Mesothelial cell of epicardium (in vitro differentiated cells): ENCODE data around the gene PHYKPL. TPM values are rescaled to one million over a fixed set of nuclear protein-coding genes. Genes with fewer than 3 reads are reported as not detected.

Experiments used
- DNase-seq, 2 experiments: peaks; one replicate each; pipeline ENCODE4 v3.0.0; 2021; ENCODE audit warnings: low spot score in 2 of 2; ENCODE audit not compliant: unreplicated experiment in 2 of 2
- H3K27ac Mint-ChIP-seq: 2 replicates; pipeline ENCODE4 v1.8.0; 2021; ENCODE audit warnings: mixed read lengths
- H3K27me3 Mint-ChIP-seq: 2 replicates; pipeline ENCODE4 v1.8.0; 2021; ENCODE audit warnings: low read depth, mixed read lengths
- H3K36me3 Mint-ChIP-seq: 2 replicates; pipeline ENCODE4 v1.8.0; 2021; ENCODE audit warnings: mixed read lengths
- H3K4me1 Mint-ChIP-seq: 2 replicates; pipeline ENCODE4 v1.8.0; 2021; ENCODE audit warnings: mixed read lengths
- H3K4me3 Mint-ChIP-seq: 2 replicates; pipeline ENCODE4 v1.8.0; 2021; ENCODE audit warnings: mild to moderate bottlenecking, moderate library complexity, mixed read lengths
- H3K9me3 Mint-ChIP-seq: 2 replicates; pipeline ENCODE4 v1.8.0; 2021; ENCODE audit warnings: mixed read lengths
- CTCF ChIP-seq: fragments of 200-600 bp; sonication (generic); IDR thresholded peaks from one replicate; pipeline ENCODE4 v1.5.0; 2021; ENCODE audit warnings: antibody characterized with exemption; ENCODE audit not compliant: unreplicated experiment
- total RNA-seq: library from RNA; stranded (reverse); gene quantifications from 3 replicates; pipeline ENCODE4 v1.2.1, GENCODE V29; 2021

Gene PHYKPL
- total RNA-seq, 1 donor from 2014 or later, result 137 TPM

DNA sequence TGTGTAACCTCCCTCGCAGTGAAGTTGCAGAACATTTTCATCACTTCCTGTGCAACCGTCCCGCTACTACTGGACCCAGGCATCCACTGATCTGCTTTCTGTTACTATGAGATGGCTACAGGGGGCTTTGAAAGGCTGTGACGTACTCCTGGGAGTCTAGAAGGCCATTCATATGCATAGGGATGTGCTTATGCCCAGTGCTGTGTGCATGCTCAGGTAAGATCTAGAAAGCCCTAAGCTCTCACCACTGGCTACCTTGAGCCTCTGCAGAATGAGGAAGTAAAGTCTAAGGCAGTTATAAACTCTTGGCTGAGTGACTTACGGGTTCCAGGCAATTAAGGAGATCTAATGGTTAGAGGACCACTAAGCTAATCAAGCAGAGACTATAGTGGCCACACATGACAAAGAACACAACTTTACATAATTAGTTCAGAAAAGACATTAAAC lies 16.5 kb downstream of the PHYKPL start:
- Mint-ChIP-seq H3K36me3 (peaks cover 23% of the 10 kb centered on the region), H3K4me1 (no peaks in the 10 kb centered on the region), H3K4me3 (no peak overlapping the region), H3K9me3 (no peaks in the 10 kb centered on the region), H3K27me3 (no peaks in the 10 kb centered on the region), H3K27ac (no peak overlapping the region)
- no peak for DNase-seq
- no peak for TF ChIP-seq CTCF

DNA sequence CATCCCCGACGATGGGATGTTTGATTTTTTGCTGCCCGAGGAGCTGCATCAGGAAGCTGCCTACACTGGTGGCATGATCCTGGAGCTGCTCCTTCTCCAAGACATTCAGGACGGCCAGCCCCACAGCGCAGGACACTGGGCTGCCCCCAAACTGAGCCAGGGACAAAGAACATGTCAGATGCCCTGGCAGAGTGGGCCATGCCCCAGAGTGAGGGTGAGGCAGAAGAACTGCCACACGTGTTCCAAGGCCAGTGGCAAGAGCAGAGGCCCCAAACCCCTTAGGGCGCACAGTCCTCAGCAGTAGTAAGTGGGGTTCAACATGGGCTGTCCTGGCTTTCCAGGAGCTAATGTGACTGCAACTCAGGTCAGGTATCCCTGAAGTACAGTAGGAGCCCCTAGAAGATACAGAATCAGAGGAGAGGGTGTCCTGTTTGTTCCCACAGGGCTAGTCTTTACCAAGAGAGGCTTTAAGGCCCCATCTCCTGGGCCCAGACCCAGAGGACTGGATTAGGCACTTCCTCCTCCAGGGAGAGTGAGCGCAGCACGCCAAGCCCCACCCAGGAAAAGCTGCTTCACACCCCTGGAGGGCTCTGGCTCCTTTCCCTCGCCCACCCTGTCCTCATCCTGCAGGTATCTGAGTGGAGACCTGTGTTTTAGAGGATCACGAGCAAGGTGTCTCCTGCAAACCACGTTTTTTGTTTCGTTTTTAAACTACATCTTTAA lies 17.2 kb downstream of the PHYKPL start:
- H3K27ac Mint-ChIP-seq, result no peak overlapping the region
- no peak for DNase-seq
- no peaks in the 10 kb centered on the region for H3K27me3 Mint-ChIP-seq
- no peak for TF ChIP-seq CTCF
- H3K9me3 Mint-ChIP-seq, result no peaks in the 10 kb centered on the region
- H3K4me1 Mint-ChIP-seq, result no peaks in the 10 kb centered on the region
- peaks cover 23% of the 10 kb centered on the region for H3K36me3 Mint-ChIP-seq
- H3K4me3 Mint-ChIP-seq, result no peak overlapping the region

GRCh38 chr5:178214160-178214803 lies 18.3 kb downstream of the PHYKPL start:
- H3K9me3 Mint-ChIP-seq, result no peaks in the 10 kb centered on the region
- peaks cover 24% of the 10 kb centered on the region for H3K36me3 Mint-ChIP-seq
- H3K4me3 Mint-ChIP-seq, result no peak overlapping the region
- DNase-seq, result no peak
- no peak overlapping the region for H3K27ac Mint-ChIP-seq
- no peaks in the 10 kb centered on the region for H3K27me3 Mint-ChIP-seq
- TF ChIP-seq CTCF, result no peak
- H3K4me1 Mint-ChIP-seq, result no peaks in the 10 kb centered on the region

DNA sequence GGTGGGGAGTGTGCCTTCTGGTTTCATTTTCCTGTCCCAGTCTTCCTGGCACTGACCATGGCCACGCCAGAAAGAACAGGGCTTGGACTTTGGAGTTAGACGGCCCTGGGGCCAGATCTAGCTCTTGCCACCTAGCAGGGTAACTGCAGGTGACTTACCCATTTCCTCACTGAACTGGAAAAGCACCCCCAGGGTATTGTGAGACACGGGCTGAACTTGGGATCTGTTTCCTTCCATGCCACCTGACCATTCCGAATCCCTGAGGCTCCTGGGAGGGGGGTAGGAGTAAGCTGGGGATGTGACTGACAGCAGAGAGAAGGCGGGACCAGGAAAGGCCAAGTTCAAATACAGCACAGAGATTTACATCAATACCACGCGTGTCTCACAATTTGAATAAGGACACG lies 18.9 kb downstream of the PHYKPL start:
- no peak for DNase-seq
- H3K27me3 Mint-ChIP-seq, result no peaks in the 10 kb centered on the region
- no peaks in the 10 kb centered on the region for H3K9me3 Mint-ChIP-seq
- no peak for TF ChIP-seq CTCF
- no peaks in the 10 kb centered on the region for H3K4me1 Mint-ChIP-seq
- no peak overlapping the region for H3K4me3 Mint-ChIP-seq
- peaks cover 25% of the 10 kb centered on the region for H3K36me3 Mint-ChIP-seq
- no peak overlapping the region for H3K27ac Mint-ChIP-seq

DNA sequence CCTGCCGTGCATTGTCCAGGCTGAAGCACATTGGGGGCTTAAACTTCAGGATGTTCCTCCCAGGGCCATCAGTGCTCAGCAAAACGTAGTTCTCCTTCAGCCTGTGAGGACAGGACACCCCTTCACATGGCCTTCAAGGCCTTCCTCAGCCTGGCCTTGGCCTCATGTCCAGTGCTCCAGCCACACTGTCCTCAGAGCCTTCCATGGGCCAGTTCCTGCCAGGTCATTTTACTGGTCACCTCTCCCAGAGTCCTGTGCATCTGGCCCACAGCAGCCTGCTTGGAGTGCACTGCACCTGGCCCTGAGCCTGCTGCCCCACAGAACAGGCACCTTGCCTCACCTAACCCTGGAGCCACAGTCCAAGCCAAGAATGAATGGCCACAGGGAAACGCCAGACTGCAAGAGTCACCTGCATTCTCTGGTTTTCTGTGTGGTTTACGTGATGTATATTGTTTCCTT lies 19.6 kb downstream of the PHYKPL start:
- H3K27me3 Mint-ChIP-seq, result no peaks in the 10 kb centered on the region
- DNase-seq, result no peak
- H3K27ac Mint-ChIP-seq, result peak overlapping the region; percentile 50

More for the DNA sequence above, 19.6 kb downstream of the PHYKPL start:
- Mint-ChIP-seq H3K4me3 (no peak overlapping the region), H3K36me3 (peaks cover 21% of the 10 kb centered on the region), H3K9me3 (no peaks in the 10 kb centered on the region), H3K4me1 (peaks cover 2% of the 10 kb centered on the region)
- no peak for TF ChIP-seq CTCF
